H1 (cell line): ENCODE results near the gene MOSMO. TPM values are rescaled to one million over a fixed set of nuclear protein-coding genes. Genes with fewer than 3 reads are reported as not detected.

Experiments
- CTCF ChIA-PET: fragments of 300-600 bp; sonication (Branson Sonifier 250); formaldehyde crosslinking; loops from one replicate; lab custom pipeline; 2021; ENCODE audit not compliant: partially characterized antibody; lab: Charles Lee
- POLR2A ChIA-PET: fragments of 300-600 bp; sonication (Branson Sonifier 250); formaldehyde crosslinking; loops from one replicate; lab custom pipeline; 2021; ENCODE audit warnings: inconsistent platforms; ENCODE audit not compliant: partially characterized antibody; lab: Charles Lee
- DNase-seq, 2 experiments: peaks; one replicate each; pipeline versions ENCODE4 v3.0.0 to v3.0.0-alpha.2; 2010 to 2022; ENCODE audit warnings: low spot score in 2 of 2, low read depth in 1 of 2, mixed read lengths in 1 of 2
- FAIRE-seq: peaks from 2 replicates; lab custom pipeline; 2011; peaks lifted over from hg19 to GRCh38; lab: Jason Lieb, UNC
- H2AFZ ChIP-seq: 2 replicates; pipeline ENCODE4 v1.8.1; 2012; ENCODE audit warnings: low read length, inconsistent platforms
- H2AK5ac ChIP-seq: 2 replicates; pipeline ENCODE4 v1.6.1; 2013; ENCODE audit warnings: low read depth, low read length
- H2BK120ac ChIP-seq: replicated peaks from 2 replicates; pipeline ENCODE3; 2013; ENCODE audit warnings: low read depth, low read length, inconsistent platforms
- H2BK12ac ChIP-seq: 2 replicates; pipeline ENCODE4 v1.6.1; 2013; ENCODE audit warnings: low read depth, low read length
- H2BK15ac ChIP-seq: 2 replicates; pipeline ENCODE4 v1.6.1; 2013; ENCODE audit warnings: low read length
- H2BK20ac ChIP-seq: 2 replicates; pipeline ENCODE4 v1.6.1; 2013; ENCODE audit warnings: low read length
- H2BK5ac ChIP-seq: 2 replicates; pipeline ENCODE4 v1.6.1; 2013; ENCODE audit warnings: low read depth, low read length
- H3K14ac ChIP-seq: 2 replicates; pipeline ENCODE4 v1.6.1; 2013; ENCODE audit warnings: inconsistent platforms; ENCODE audit not compliant: insufficient read length
- H3K18ac ChIP-seq: 2 replicates; pipeline ENCODE4 v1.6.1; 2013; ENCODE audit warnings: low read length; ENCODE audit errors: extremely low read depth
- H3K23ac ChIP-seq: 2 replicates; pipeline ENCODE4 v1.6.1; 2013; ENCODE audit warnings: inconsistent platforms; ENCODE audit not compliant: insufficient read length
- H3K23me2 ChIP-seq: 2 replicates; pipeline ENCODE4 v1.6.1; 2013; ENCODE audit warnings: low read depth, low read length
- H3K27ac ChIP-seq: 2 replicates; pipeline ENCODE4 v1.6.1; 2011; ENCODE audit warnings: low read depth, low read length, inconsistent platforms
- H3K27me3 ChIP-seq, 4 experiments: replicated peaks in 1 of 4; 1 replicate in 1 of 4; 2 replicates in 3 of 4; pipeline versions ENCODE4 v1.6.1 to v1.8.1; 2011 to 2013; ENCODE audit warnings: low read length in 3 of 4, mild to moderate bottlenecking in 3 of 4, inconsistent platforms in 2 of 4, mixed read lengths in 2 of 4, moderate library complexity in 1 of 4; ENCODE audit not compliant: control insufficient read depth in 3 of 4, insufficient read depth in 3 of 4; ENCODE audit errors: extremely low read depth in 1 of 4
- H3K36me3 ChIP-seq, 4 experiments: 2 replicates each; pipeline versions ENCODE4 v1.6.1 to v1.8.1; 2011 to 2013; ENCODE audit warnings: mild to moderate bottlenecking in 4 of 4, low read length in 3 of 4, moderate library complexity in 2 of 4, control low read depth in 1 of 4, inconsistent platforms in 1 of 4; ENCODE audit not compliant: insufficient read depth in 4 of 4, control insufficient read depth in 2 of 4
- H3K4ac ChIP-seq: replicated peaks from 2 replicates; pipeline ENCODE3; 2013; ENCODE audit warnings: low read length, low read depth, mixed read lengths, inconsistent platforms; ENCODE audit not compliant: insufficient read length
- H3K4me1 ChIP-seq, 4 experiments: replicated peaks in 1 of 4; 1 replicate in 1 of 4; 2 replicates in 3 of 4; pipeline versions ENCODE4 v1.6.1 to v1.8.1; 2011 to 2013; ENCODE audit warnings: low read length in 3 of 4, inconsistent platforms in 2 of 4, mixed read lengths in 1 of 4; ENCODE audit not compliant: insufficient read depth in 4 of 4, control insufficient read depth in 3 of 4
- H3K4me2 ChIP-seq, 2 experiments: 2 replicates each; pipeline versions ENCODE4 v1.6.1 to v1.8.1; 2011 to 2013; ENCODE audit warnings: low read depth in 2 of 2, low read length in 2 of 2, control low read depth in 1 of 2, inconsistent platforms in 1 of 2, mild to moderate bottlenecking in 1 of 2; ENCODE audit not compliant: insufficient read depth in 1 of 2
- H3K4me3 ChIP-seq, 4 experiments: fragments of 200-600, 300-600 bp in 1 of 4; sonication (generic), shearing (Covaris generic), sonication (Bioruptor Twin) in 1 of 4; 2 replicates each; pipeline versions ENCODE4 v1.5.1 to v1.8.1; 2011 to 2016; ENCODE audit warnings: low read length in 4 of 4, low read depth in 3 of 4, control low read depth in 2 of 4, inconsistent platforms in 2 of 4, mild to moderate bottlenecking in 2 of 4, mixed read lengths in 1 of 4, moderate library complexity in 1 of 4; ENCODE audit not compliant: insufficient read depth in 2 of 4; ENCODE audit errors: extremely low read depth in 1 of 4
- H3K56ac ChIP-seq: replicated peaks from 2 replicates; pipeline ENCODE3; 2013; ENCODE audit warnings: low read depth, mild to moderate bottlenecking, mixed read lengths, low read length, inconsistent platforms; ENCODE audit not compliant: insufficient read length
- H3K79me1 ChIP-seq: 2 replicates; pipeline ENCODE4 v1.6.1; 2013; ENCODE audit warnings: low read depth, low read length, control low read depth
- H3K79me2 ChIP-seq, 2 experiments: 2 replicates each; pipeline versions ENCODE4 v1.6.1 to v1.8.1; 2012 to 2013; ENCODE audit warnings: low read length in 2 of 2, mild to moderate bottlenecking in 2 of 2, inconsistent platforms in 1 of 2; ENCODE audit not compliant: insufficient read depth in 2 of 2, control insufficient read depth in 1 of 2
- H3K9ac ChIP-seq, 4 experiments: replicated peaks in 1 of 4; 1 replicate in 1 of 4; 2 replicates in 3 of 4; pipeline versions ENCODE4 v1.6.1 to v1.8.1; 2011 to 2013; ENCODE audit warnings: low read depth in 3 of 4, low read length in 3 of 4, control low read depth in 2 of 4, mild to moderate bottlenecking in 2 of 4, moderate library complexity in 2 of 4, inconsistent platforms in 1 of 4; ENCODE audit errors: extremely low read depth in 1 of 4
- H3K9me3 ChIP-seq, 2 experiments: 2 replicates each; pipeline versions ENCODE4 v1.6.1 to v1.8.1; 2012 to 2013; ENCODE audit warnings: mild to moderate bottlenecking in 2 of 2, moderate library complexity in 2 of 2, control low read depth in 1 of 2, inconsistent platforms in 1 of 2, low read depth in 1 of 2, low read length in 1 of 2, mixed read lengths in 1 of 2; ENCODE audit not compliant: insufficient read depth in 2 of 2
- H4K20me1 ChIP-seq, 2 experiments: replicated peaks in 1 of 2; 2 replicates each; pipeline versions ENCODE3 to v1.8.1; 2011 to 2013; ENCODE audit warnings: inconsistent platforms in 2 of 2, low read length in 2 of 2, mild to moderate bottlenecking in 1 of 2; ENCODE audit not compliant: insufficient read depth in 2 of 2, control insufficient read depth in 1 of 2
- H4K5ac ChIP-seq: 2 replicates; pipeline ENCODE4 v1.6.1; 2013; ENCODE audit warnings: low read length, low read depth, mixed read lengths, inconsistent platforms; ENCODE audit not compliant: insufficient read length
- H4K8ac ChIP-seq: 2 replicates; pipeline ENCODE4 v1.8.0; 2013; ENCODE audit warnings: mild to moderate bottlenecking, moderate library complexity, low read length, inconsistent platforms; ENCODE audit not compliant: insufficient read depth; ENCODE audit errors: extremely low read depth
- H4K91ac ChIP-seq: replicated peaks from 2 replicates; pipeline ENCODE3; 2013; ENCODE audit warnings: low read length, mixed read lengths, inconsistent platforms; ENCODE audit not compliant: insufficient read length
- ATF2 ChIP-seq: IDR thresholded peaks from 2 replicates; pipeline ENCODE4 v1.6.1; 2012; ENCODE audit warnings: low read length, inconsistent platforms
- BCL11A ChIP-seq, 2 experiments: IDR thresholded peaks; one replicate each; pipeline ENCODE4 v1.6.1; 2011; ENCODE audit warnings: low read depth in 2 of 2, low read length in 2 of 2, mild to moderate bottlenecking in 2 of 2
- CTBP2 ChIP-seq: IDR thresholded peaks from 2 replicates; pipeline ENCODE4 v1.7.0; 2011; ENCODE audit warnings: borderline replicate concordance, mild to moderate bottlenecking, moderate library complexity, mixed read lengths, low read length; ENCODE audit not compliant: insufficient read depth, insufficient read length
- GABPA ChIP-seq: IDR thresholded peaks from 2 replicates; pipeline ENCODE4 v1.6.1; 2011; ENCODE audit warnings: mild to moderate bottlenecking, low read length, moderate library complexity, borderline replicate concordance; ENCODE audit not compliant: insufficient read depth
- JUN ChIP-seq: IDR thresholded peaks from 2 replicates; pipeline ENCODE4 v1.6.1; 2011; ENCODE audit warnings: low read depth, mild to moderate bottlenecking, improper control_type of control experiment, low read length
- KDM4A ChIP-seq: IDR thresholded peaks from one replicate; pipeline ENCODE4 v1.7.1; 2012; ENCODE audit warnings: low read depth, mild to moderate bottlenecking, moderate library complexity, low read length, inconsistent platforms; ENCODE audit not compliant: severe bottlenecking
- MAFK ChIP-seq: IDR thresholded peaks from 2 replicates; pipeline ENCODE4 v1.6.1; 2012; ENCODE audit warnings: low read depth, mild to moderate bottlenecking, improper control_type of control experiment, low read length
- NRF1 ChIP-seq: IDR thresholded peaks from 2 replicates; pipeline ENCODE4 v1.6.1; 2011; ENCODE audit warnings: mild to moderate bottlenecking, low read depth, low read length, improper control_type of control experiment
- PHF8 ChIP-seq: fragments of 200-600 bp; sonication (generic); conservative IDR thresholded peaks from 2 replicates; pipeline ENCODE4 v1.7.1; 2012; ENCODE audit warnings: low read depth, mild to moderate bottlenecking, inconsistent platforms, low read length, moderate library complexity
- POLR2A ChIP-seq, 2 experiments: IDR thresholded peaks; 1 replicate in 1 of 2; 2 replicates in 1 of 2; pipeline ENCODE4 v1.6.1; 2011; ENCODE audit warnings: low read depth in 2 of 2, low read length in 2 of 2, mild to moderate bottlenecking in 2 of 2; ENCODE audit errors: control extremely low read depth in 1 of 2
- RBBP5 ChIP-seq: IDR thresholded peaks from 2 replicates; pipeline ENCODE4 v1.7.1; 2012; ENCODE audit warnings: low read depth, mild to moderate bottlenecking, inconsistent platforms, low read length, moderate library complexity, borderline replicate concordance
- SRF ChIP-seq: IDR thresholded peaks from 2 replicates; pipeline ENCODE4 v1.6.1; 2011; ENCODE audit warnings: mild to moderate bottlenecking, low read depth, low read length, moderate library complexity
- WGBS, 2 experiments: shearing (Covaris generic) in 1 of 2; methylation state at CpG; one replicate each; pipeline versions ENCODE4 v1.1.6 to v1.1.7; 2013 to 2015; ENCODE audit warnings: low lambda C conversion rate in 2 of 2, mixed read lengths in 2 of 2, inconsistent platforms in 1 of 2, low coverage in 1 of 2, missing lambda C conversion rate in 1 of 2; ENCODE audit not compliant: insufficient replicate concordance in 2 of 2, insufficient coverage in 1 of 2, insufficient read length in 1 of 2; ENCODE audit errors: extremely low coverage in 1 of 2, missing lambda C conversion rate in 1 of 2; 5-methylcytosine and 5-hydroxymethylcytosine counted together
- polyA plus RNA-seq, 7 experiments: library from polyadenylated mRNA; depleted of rRNA in 3 of 7; stranded (reverse) in 5 of 7; unstranded in 2 of 7; fragments of >200 nt in 5 of 7; fragments of 200-250 nt in 2 of 7; gene quantifications; 1 replicate in 5 of 7; 2 replicates in 1 of 7; 4 replicates in 1 of 7; pipeline versions ENCODE4 v1.2.1 to v1.2.3, GENCODE V29; 2011 to 2013; ENCODE audit warnings: missing spikeins in 2 of 7, mixed read lengths in 2 of 7
- total RNA-seq: library from RNA; stranded (reverse); fragmentation: NEBNext Ultra II Directional; extraction: Animal tissue kit (Norgen Biotek cat#: 25700); gene quantifications from 2 replicates; pipeline ENCODE4 v1.2.1, GENCODE V29; 2021

Gene MOSMO
- total and polyA plus RNA-seq, 2 of the 8 experiments (the other 6 are each of a cell fraction or from before 2014, with no cell fraction given), result 8.6 to 14.8 TPM

GRCh38 chr16:21989133-21989532 is 18.8 kb upstream of the MOSMO start:
- ChIA-PET CTCF (interaction anchor here (1.1 to 3.4 kb wide), 10 partner anchors 10 to 200 kb away, joined by 3 to 23 read pairs (median 5); partner anchors contain the start of gene PDZD9), POLR2A (interaction anchor here (1.0 to 1.2 kb wide), 4 partner anchors 10 to 202 kb away, joined by 3 read pairs; partner anchors contain the start of gene UQCRC2)
- peaks cover 0 to 2% (median 0%) of the 10 kb centered on the region in 4 experiments; a peak in 1 of 7 replicates for H3K4me1 ChIP-seq
- H3K27ac ChIP-seq, result no peak overlapping the region
- no peak overlapping the region for H3K14ac ChIP-seq
- H3K4me2 ChIP-seq, result no peak overlapping the region
- no peak overlapping the region for H4K5ac ChIP-seq
- no peak overlapping the region for H2BK20ac ChIP-seq
- WGBS, 2 experiments, result 92% methylated on average over 5 of the region's 5 CpGs; no CpG with 5 or more reads in 1 of the 2 experiments
- no peak overlapping the region for H3K18ac ChIP-seq
- no peaks in the 10 kb centered on the region for H3K79me2 ChIP-seq
- no peak overlapping the region for H3K4ac ChIP-seq
- no peak overlapping the region for H2BK15ac ChIP-seq
- no peaks in the 10 kb centered on the region for H4K20me1 ChIP-seq
- H4K8ac ChIP-seq, result no peak overlapping the region
- no peak overlapping the region for H2AFZ ChIP-seq
- no peak overlapping the region for H2BK12ac ChIP-seq
- H4K91ac ChIP-seq, result no peak overlapping the region
- no peak overlapping the region for H3K23ac ChIP-seq
- FAIRE-seq (no peak), DNase-seq (no peak)
- H3K23me2 ChIP-seq, result no peaks in the 10 kb centered on the region
- H2BK120ac ChIP-seq, result no peak overlapping the region
- H2AK5ac ChIP-seq, result no peak overlapping the region
- no peak overlapping the region for H3K9ac ChIP-seq
- H3K79me1 ChIP-seq, result no peaks in the 10 kb centered on the region; the same call in 1 of the 2 replicates
- H3K9me3 ChIP-seq, result no peaks in the 10 kb centered on the region
- no peaks in the 10 kb centered on the region for H3K27me3 ChIP-seq
- peaks cover 0 to 8% (median 1%) of the 10 kb centered on the region in 4 experiments; a peak in 6 of 8 replicates for H3K36me3 ChIP-seq
- no peak overlapping the region for H2BK5ac ChIP-seq
- H3K4me3 ChIP-seq, result no peak overlapping the region
- no peak overlapping the region for H3K56ac ChIP-seq
- TF ChIP-seq CTBP2 (no peak), PHF8 (no peak), ATF2 (no peak), RBBP5 (no peak), POLR2A (IDR thresholded peaks at IDR 0.05; ENCODE audit: control extremely low read depth in 1 of 2, low read depth in 2 of 2, low read length in 2 of 2) (no peak), BCL11A (IDR thresholded peaks at IDR 0.05; ENCODE audit: low read depth in 2 of 2, low read length in 2 of 2) (no peak), SRF (no peak), GABPA (no peak), MAFK (no peak), NRF1 (no peak), KDM4A (no peak), JUN (no peak)
